HG02759 (cell line): ENCODE data around the gene DCAF16.

ENCODE experiments used
- ATAC-seq: cut with Tn5 transposase; IDR thresholded peaks from one replicate; pipeline ENCODE4 v1.9.1; 2021; ENCODE audit warnings: mild to moderate bottlenecking, moderate library complexity; ENCODE audit not compliant: unreplicated experiment

Gene DCAF16

DNA sequence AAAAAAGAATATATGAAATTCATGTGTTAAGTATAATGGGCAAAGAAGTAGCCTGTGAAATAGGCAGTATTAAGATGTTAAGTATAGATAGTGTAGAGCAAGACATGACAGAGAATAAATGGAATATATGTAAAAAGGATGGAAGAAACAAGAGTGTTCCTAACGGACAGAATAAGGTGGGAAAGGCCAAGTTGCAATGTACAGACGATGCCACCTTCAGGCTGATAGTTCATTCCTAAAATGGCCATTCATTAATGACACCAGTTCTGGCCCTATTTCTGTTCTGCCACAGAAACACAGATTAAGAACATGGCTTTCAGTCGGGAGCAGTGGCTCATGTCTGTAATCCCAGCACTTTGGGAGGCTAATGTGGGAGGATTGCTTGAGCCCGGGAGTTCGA, 24.7 kb downstream of the DCAF16 start:
- no peak for ATAC-seq

DNA sequence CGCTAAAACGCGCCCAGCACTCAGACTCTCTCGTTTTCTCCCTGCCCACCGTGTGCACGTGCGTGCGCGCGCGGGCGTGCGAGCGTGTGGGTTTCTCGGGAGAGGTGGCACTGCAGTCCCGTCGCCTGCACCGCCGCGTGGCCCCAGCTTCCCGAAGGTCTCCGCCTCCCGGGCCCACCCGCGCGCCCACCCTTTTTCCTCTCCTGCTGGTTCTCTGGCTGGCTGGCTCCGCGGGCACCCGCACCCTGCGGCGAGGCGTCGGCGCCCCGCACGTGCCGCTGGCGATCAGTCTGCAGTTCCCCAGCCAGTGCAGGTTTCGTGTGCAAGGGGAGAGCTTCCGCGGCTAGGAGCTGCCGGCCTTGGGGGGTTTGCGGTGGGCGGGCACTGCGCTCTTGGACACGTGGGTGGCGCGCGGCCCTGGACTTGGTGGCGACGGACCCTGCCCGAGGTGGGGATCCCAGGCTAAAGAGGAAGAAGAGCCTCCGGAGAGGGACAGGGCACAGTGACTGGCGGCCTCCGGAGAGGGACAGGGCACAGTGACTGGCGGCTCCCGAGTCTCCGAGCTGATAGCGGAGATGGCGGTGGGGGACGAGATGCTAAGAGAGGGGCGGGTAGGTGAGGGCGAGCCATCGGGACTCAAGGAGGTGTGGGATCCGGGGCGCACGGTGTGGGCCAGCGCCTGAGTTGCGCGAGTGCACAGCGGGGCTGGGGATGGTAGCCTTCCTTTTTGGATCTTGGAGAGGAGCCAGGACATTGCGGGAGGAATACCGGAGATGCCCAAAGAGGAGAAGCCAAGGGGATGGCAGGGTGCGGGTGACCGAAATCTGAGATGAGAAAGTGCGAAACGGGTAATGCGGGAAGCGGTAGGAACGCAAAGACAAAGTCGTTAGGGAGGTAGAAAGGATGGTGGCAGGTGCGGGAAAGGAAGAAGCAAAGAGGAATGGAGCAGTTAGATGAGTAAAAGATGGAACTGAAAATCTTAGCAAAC, 29.0 kb downstream of the DCAF16 start, which contains the start of gene FAM184B:
Gene FAM184B (minus strand): TSS at position 322 of the 988 bp plus-strand sequence. CDS start 322 bp downstream, outside the sequence.
- no peak for ATAC-seq

DNA sequence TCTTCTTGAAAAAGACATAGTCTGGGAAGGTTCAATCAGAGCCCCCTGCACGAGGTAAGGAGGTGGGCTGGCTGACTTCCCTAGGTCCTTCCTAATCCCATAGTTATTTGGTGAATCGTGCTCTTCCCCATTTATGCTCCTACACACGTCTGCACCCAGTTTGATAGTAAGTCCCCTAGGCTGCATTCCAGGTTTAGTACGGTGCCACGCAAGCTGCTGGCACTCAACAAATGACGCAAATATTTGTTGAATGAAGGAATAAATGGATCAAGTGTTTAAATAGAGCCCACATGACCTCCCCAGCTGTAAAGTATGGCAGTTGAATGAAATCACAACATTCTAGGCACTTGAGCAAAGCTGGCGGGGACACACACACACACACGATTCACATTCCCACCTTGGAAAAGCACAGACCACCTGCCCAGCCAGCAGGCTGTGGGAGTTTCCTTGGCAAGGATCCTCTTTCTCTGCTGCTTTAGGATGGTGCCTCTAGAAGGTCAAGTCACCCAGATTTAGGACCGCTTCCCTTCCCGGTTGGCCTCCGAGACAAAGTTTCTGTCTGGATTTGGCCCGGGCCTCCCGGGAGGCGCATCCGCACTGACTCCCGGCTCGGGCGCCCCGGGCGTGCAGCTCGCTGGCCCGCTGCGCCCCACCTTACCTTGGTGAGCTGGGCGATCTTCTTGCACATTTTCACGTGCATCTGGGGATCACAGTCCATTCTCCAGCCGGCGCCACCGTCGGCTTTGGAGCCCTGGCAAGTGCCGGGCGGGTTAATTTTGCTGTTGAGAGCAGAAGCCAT, 29.9 kb downstream of the DCAF16 start:
- no peak for ATAC-seq

DNA sequence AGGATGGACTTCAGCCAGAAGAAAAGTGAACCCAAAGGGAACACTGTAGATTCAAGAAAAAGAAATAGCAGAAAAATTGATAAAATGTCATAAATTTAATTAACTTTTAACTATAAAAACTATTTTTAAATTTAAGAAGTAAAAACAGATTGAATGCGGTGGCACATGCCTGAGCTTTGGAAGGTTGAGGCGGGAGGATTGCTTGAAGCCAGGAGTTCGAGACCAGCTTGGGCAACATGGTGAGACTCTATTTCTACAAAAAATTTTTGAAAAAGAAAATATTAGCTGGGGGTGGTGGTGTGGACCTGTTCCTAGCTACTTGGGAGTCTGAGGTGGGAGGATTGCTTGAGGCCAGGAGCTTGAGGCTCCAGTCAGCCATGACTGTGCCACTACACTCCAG, 32.1 kb downstream of the DCAF16 start:
- ATAC-seq = no peak

DNA sequence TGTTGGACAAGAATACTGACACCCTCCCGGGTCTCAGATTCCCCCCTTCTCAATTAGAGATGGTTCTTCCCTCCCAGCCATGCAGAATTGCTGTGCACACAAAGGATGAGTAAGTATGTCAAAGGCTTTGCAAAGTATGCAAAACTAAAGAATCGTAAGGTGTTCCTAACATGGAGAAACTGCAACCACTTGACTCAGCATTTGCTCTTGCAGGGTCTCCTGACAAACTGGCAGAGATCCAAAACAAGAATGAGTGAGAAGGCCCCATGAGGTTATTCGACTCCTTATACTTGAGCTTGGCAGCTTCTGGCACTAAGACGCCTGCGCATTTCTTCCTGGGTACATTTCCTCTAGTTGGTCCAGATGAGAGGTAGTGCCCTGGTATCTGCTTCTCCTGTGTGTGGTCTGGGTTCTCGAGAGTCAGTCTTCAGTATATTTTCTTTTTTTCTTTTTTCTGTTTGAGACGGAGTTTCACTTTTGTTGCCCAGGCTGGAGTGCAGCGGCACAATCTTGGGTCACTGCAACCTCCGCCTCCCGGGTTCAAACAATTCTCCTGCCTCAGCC, 37.3 kb downstream of the DCAF16 start:
- ATAC-seq = no peak

DNA sequence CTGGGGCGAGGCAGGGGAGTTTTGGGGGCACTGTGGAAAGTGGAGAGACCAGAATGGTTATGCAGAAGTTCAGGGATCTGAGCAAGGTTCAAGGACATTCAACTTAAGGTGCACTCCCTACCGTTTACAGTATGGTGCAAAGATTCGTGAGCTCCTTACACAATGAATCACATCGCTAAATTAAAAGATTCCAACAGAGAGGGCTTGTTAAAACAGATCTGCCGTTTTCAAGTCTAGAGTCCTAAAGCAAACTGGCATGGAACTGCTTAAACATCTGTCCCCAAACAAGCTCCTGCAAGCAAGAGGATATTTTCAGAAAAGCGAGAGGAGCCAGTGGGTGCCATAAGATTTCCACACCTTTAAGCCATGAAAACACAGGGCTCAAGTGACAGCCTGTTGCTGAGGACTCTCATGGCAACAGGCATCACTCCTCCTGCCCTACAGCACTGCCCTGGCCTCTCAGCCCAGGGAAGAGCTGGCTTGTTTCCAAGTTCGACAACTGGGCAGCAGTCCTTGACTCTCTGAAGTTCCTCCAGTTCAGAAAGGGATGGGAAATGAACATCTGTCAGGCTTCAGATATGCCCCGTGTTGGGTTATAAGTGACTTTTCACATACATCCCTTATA, 39.2 kb downstream of the DCAF16 start:
- ATAC-seq = no peak

DNA sequence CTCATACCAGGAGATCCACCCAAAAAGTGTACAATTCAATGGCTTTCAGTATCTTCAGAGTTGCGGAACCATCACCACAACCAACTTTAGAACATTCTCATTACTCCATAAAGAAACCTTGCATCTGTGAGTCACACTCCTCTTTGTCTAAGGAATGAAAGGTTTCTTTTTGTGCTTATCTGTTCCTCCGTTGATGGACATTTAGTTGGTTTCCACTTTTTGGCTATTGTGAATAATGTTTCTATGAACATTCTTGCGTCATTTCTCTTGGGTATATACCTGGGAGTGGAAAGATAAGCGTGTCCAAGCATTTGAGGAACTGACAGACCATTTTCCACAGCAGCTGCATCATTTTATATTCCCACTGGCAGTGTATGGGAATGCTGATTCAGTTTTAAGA, 39.7 kb downstream of the DCAF16 start:
- no peak for ATAC-seq

DNA sequence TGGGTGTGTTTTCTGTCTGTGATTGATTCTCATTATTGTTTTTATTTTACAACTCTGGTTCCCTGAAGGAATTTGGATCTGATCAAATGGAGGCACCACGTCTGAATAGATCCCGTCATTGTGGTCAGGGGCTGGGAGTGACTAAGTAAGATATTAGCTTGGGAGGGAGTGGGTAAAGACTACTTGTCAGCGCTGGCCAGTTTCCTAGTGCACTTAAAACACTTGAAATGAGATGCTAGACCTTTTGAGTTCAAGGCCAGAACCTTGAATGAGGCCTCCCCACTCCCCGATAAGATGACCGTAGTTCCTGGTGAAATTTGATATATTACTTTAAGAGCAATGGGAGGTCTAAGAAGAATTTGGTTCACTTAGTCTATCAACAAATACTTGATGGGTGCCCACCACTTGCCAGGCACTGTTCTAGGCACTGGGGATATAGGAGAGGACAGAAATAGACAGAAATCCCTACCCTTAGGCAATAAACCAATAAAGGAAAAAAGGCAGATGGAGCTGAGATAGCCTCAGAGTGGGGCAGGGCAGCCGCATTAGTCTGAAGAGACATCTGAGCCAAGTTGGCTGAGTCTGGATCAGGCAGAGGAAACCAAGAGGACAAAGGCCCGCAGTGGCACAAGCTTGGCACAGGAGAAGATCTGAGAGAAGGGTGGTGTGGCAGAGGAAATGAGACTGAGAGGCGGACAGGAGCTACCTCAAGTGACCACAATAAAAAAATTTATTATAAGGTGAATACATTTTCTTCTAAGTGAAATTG, 41.0 kb downstream of the DCAF16 start:
- no peak for ATAC-seq

DNA sequence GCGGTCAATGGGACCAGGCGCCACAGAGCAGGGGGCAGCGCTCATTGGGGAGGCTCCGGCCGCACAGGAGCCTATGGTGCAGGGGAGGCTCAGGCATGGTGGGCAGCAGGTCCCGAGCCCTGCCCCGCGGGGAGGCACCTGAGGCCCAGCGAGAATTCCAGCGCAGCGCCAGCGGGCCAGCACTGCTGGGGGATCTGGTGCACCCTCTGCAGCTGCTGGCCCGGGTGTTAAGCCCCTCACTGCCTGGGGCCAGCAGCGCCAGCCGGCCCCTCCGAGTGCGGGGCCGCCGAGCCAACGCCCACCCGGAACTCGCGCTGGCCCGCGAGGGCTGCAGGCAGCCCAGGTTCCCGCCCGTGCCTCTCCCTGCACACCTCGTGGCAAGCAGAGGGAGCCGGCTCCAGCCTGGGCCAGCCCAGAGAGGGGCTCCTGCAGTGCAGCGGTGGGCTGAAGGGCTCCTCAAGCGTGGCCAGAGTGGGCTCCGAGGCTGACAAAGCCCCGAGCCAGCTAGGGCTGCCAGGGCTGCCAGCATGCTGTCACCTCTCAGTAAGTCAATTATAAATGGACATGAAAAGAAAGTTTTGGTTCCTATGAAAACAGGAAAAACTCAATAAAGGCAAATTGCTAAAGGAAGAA, 43.6 kb downstream of the DCAF16 start:
- no peak for ATAC-seq

DNA sequence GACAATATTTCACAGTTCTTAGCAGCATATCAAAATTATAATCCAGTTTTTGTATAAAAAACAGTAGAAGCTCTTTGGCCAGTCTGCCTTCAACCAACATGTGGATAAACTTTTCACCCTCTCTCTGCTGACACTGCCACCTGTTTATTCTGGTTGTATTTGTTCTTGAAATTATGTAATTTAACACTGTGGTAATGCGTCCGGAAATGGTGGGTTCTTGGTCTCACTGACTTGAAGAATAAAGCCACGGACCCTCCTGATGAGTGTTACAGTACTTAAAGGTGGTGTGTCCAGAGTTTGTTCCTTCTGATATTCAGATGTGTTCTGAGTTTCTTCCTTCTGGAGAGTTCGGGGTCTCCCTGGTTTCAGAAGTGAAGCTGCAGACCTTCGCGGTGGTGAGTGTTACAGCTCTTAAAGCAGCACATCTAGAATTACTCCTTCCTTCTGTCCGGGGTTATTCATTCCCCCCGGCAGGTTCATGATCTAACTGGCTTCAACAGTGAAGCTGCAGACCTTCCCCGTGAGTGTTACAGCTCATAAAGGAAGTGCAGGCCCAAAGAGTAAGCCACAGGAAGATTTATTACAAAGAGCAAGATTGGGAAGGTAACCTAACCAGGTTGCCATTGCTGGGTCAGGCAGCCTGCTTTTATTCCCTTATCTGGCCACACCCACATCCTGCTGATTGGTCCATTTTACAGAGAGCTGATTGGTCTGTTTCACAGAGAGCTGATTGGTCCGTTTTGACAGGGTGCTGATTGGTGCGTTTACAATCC, 44.9 kb downstream of the DCAF16 start:
- no peak for ATAC-seq

DNA sequence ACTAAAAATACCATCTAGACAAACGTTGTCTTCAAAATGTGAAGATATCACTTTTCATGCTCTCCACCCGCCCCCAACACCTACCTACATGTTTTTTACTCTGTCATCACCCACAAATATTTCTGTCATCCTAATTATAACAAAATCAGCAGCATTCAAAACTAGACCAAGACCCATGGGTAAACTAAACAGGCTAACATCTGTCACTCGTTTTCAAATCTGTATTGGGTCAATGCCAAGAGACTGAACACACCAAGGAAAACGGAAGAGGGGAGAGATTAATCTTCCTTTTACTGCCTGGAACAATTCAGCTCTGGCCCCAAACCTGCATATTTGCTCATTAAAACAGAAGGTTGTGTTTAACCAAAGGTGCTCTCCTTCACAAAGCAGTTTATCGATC, 46.6 kb downstream of the DCAF16 start:
- ATAC-seq = no peak

DNA sequence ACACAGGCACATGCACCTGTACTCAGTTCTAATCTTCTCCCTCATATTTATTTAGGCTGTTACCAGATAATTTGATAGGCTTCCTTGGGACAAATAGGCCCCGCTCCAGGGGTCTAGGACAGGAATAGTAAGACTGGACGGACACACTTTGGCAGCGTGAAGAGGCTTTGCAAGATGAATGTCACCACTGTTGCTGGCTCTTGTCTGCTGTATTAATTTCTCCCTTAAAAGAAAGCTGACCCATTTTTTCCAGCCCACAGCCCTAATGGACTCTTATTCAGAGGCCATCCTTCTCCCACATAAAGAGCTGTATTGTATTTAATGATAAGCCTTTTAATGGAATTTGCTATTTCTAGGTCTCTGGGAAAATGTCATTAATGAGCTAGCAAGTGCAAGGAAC, 47.1 kb downstream of the DCAF16 start:
- ATAC-seq = no peak

DNA sequence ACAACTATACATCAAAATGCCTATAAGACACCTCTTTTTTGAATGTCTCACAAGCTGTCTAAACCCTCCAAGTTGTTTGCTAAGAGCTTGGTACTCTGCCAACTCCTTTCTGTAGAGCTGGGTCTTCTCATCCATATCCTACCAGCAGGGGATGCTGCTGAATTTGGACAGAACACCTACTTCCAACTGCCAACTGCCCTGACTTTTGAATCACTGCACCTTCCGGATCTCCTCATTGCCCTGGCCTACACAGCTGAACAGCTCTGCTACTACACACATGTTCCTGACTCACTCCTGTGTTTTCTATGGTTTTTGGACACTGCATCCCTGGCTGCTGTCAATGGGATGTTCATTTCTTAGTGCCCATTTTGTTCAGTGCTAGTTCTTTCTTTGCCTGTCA, 47.8 kb downstream of the DCAF16 start:
- no peak for ATAC-seq

DNA sequence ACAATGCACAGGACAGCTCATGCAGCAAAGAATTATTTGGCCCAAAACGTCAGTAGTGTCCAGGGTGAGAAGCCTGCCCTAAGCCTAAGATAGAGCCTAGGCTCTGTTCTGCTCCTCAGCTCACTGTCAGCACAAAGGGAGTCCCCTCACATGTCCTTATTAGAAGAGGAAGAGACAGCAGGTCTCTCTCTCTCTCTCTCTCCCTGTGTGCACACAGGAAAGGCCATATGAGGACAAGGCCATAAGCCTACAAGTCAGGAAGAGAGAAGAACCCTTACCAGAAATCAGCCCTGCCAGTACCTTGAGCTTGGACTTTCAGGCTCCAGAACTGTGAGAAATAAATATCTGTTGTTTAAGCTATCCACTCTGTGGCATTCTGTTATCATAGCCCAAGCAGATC, 49.5 kb downstream of the DCAF16 start:
- no peak for ATAC-seq

DNA sequence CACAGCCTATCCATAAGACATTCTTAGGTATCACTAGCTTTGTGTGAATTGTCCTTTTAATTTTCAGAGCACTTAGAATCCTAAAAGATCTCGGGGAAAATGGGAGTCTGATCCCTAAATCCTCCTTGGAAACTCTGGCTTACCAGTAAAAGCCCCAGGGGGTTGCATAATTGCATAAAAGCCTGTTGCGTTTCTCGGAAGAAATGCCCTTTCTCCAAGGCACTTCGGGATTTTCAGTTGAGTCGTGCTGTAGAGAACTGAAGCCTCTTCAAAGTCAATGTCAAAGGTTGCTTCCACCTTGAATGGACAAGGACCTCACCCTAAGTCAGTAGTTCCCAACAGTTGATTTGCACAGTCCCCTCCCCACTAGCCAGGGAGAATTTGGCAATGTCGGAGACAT, 49.9 kb downstream of the DCAF16 start:
- no peak for ATAC-seq

DNA sequence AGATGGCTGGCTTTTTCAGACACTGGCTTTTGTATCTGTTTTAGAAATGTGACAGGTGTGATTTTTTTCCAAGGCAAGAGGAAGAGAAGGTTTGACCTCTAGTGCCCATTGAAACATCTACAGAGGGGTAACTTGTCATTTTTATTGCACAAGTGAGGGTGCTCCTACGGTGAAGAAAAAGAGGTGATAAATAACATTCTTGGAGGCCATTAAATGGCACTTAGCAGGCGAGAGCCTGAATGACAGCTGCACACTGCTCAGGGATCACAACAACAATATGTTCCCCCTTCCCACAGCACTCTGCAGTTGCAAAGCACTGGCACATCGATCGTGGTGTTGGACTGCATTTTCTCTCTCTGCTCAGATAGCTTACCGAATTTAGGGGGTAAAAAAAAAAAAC, 52.1 kb downstream of the DCAF16 start:
- no peak for ATAC-seq

DNA sequence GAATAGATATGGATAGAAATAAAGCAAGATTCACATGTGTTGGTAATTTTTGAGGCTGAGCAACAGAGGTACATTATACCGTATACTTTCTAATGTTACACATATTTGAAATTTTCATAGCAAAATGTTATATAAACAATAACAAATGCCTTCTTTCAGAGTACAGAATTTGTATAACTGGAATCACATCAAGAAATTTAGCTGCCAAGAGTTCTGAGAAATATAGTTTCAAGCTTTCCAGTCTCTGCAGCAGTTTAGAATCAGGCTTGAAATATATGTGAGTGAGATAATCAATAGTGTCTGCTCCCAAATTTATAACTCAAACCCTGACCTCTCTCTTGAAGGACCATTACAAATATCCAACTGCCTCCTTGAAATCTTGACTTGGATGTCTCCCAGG, 52.9 kb downstream of the DCAF16 start:
- no peak for ATAC-seq

DNA sequence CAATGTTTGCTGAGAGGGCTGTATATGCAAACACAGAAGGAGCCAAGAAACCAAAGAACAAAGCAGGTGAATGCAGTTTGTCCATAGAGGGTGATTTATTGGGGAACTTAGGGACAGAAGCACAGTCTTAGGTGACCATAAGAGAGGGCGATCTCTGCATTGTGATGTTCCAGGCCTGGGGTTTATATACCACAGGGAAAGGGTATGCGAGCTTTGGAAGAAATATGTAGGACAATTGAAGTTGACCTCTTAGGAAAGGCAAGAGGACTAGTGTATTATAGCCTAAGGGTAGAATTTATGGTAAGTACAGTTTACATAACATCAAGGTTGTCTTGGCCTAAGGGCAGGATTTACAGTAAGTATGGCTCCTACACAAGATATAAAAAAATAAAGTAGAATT, 56.9 kb downstream of the DCAF16 start:
- ATAC-seq = no peak
